GM19023 (cell line): ENCODE measurements around the gene TPBGL.

ENCODE experiments used
- ATAC-seq: cut with Tn5 transposase; IDR thresholded peaks from one replicate; pipeline ENCODE4 v1.9.1; 2021; ENCODE audit warnings: mild to moderate bottlenecking, moderate library complexity; ENCODE audit not compliant: unreplicated experiment

TPBGL gene

GRCh38 chr11:75287579-75287978 is 47.0 kb downstream of the TPBGL start:
- no peak for ATAC-seq

GRCh38 chr11:75289511-75289760 is 48.9 kb downstream of the TPBGL start:
- ATAC-seq, result no peak

- ATAC-seq, result no peak
Measured at GRCh38 chr11:75289919-75290318, 49.3 kb downstream of the TPBGL start.

GRCh38 chr11:75291741-75292140 is 51.2 kb downstream of the TPBGL start:
- no peak for ATAC-seq

- ATAC-seq, result no peak
Measured at GRCh38 chr11:75292943-75293342, 52.4 kb downstream of the TPBGL start.
